Activated naive CD4-positive, alpha-beta T cell treated with Interleukin-2 at 50 U/mL for 16 hours (primary cell): Measurements from ENCODE around the gene CATSPERD.
"Not testable (repeated sequence)": the region's sequence is repeated elsewhere in the genome, so short reads cannot be mapped to it uniquely, and the experiment has no call there.

Experiments used
- DNase-seq: peaks from one replicate; pipeline ENCODE4 v3.0.0-alpha.2; 2020

CATSPERD gene

GRCh38 chr19:5686326-5686646, 34.2 kb upstream of the CATSPERD start:
- no peak for DNase-seq

- peak; percentile 97 for DNase-seq
Observed at GRCh38 chr19:5686647-5687359, 33.6 kb upstream of the CATSPERD start.

- no peak for DNase-seq
Observed at GRCh38 chr19:5687360-5688198, 32.9 kb upstream of the CATSPERD start.

- DNase-seq: not testable (repeated sequence)
Observed at GRCh38 chr19:5688262-5688881, 32.1 kb upstream of the CATSPERD start.

- DNase-seq: peak; percentile 98
Observed at GRCh38 chr19:5690125-5690954, 30.1 kb upstream of the CATSPERD start, which contains the start of gene RPL36. TSS of gene RPL36 (plus strand) at chr19:5690295. CDS start at chr19:5690508, 213 bp downstream.

- peak; percentile 77 for DNase-seq
Observed at GRCh38 chr19:5690955-5691821, 29.2 kb upstream of the CATSPERD start.

- DNase-seq: no peak
Observed at GRCh38 chr19:5691822-5692722, 28.4 kb upstream of the CATSPERD start.

- DNase-seq: no peak
Observed at GRCh38 chr19:5692723-5693194, 27.7 kb upstream of the CATSPERD start.

- DNase-seq: peak; percentile 18
Observed at GRCh38 chr19:5693195-5694166, 27.0 kb upstream of the CATSPERD start.

- DNase-seq: no peak
Observed at GRCh38 chr19:5694167-5694955, 26.1 kb upstream of the CATSPERD start.

- no peak for DNase-seq
Observed at GRCh38 chr19:5694956-5695648, 25.3 kb upstream of the CATSPERD start.

GRCh38 chr19:5695649-5696195, 24.7 kb upstream of the CATSPERD start:
- DNase-seq: no peak

- no peak for DNase-seq
Observed at GRCh38 chr19:5696196-5697021, 24.0 kb upstream of the CATSPERD start.

- no peak for DNase-seq
Observed at GRCh38 chr19:5697022-5697889, 23.2 kb upstream of the CATSPERD start.

- no peak for DNase-seq
Observed at GRCh38 chr19:5697890-5698634, 22.4 kb upstream of the CATSPERD start.
